Testis (tissue), 2 donors: Measurements from ENCODE around the gene PXDN.

Experiments used
- CTCF ChIP-seq, 3 experiments: fragments of 450-650 bp in 2 of 3; fragments of 200-600 bp in 1 of 3; sonication (generic) in 1 of 3; IDR thresholded peaks; one replicate each; pipeline ENCODE4 v1.5.1; 2016 to 2019; ENCODE audit warnings: antibody characterized with exemption in 3 of 3, mild to moderate bottlenecking in 2 of 3, moderate library complexity in 1 of 3
- POLR2A ChIP-seq: fragments of 450-650 bp; IDR thresholded peaks from one replicate; pipeline ENCODE4 v1.6.1; 2017; ENCODE audit warnings: antibody characterized with exemption, mild to moderate bottlenecking, moderate library complexity

GRCh38 chr2:1661891-1662605 lies 82.3 kb downstream of the PXDN start:
- TF ChIP-seq CTCF (IDR thresholded peaks at IDR 0.05) (no peak), POLR2A (no peak)
